GM12865 (cell line): ENCODE results near the gene PRSS21.
A peak's percentile ranks its signal among the peaks of the same experiment; 100 is the strongest.

ENCODE experiments used
- DNase-seq: peaks from one replicate; pipeline ENCODE4 v3.0.0; 2010; ENCODE audit warnings: low read depth
- H3K4me3 ChIP-seq: 2 replicates; pipeline ENCODE4 v1.5.1; 2011; ENCODE audit warnings: mild to moderate bottlenecking, low read depth, low read length, control low read depth
- TF ChIP-seq, protein P1 (sequence below): IDR thresholded peaks from 2 replicates; pipeline ENCODE4 v1.5.1; 2011; ENCODE audit warnings: low read length, control low read depth, low read depth, inconsistent platforms; ENCODE audit not compliant: insufficient read depth; ENCODE audit errors: missing control alignments

The PRSS21 gene

DNA sequence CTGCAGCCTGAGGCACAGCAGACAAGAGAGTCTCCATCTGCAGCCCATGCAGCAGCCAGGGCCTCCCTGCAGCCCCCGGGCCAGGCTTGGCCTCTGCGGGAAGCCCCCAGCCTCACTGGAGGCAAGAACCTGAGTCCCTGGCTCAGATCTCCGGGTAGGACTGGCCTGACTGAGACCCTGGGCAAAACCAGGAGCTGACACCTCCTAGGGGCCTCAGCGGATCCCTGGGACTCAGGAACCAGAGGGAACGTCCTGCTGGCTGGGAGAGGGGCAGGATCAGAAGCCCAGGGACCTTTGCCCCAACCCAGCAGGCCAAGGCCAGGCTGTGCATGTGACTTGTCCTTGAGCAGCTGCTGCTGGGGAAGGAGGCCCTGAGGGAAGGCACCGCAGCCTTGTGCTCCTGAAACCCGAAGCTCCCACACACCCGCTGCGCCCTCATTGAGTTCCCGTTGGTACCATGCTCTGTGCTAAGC is 1.7 kb upstream of the PRSS21 start:
- H3K4me3 ChIP-seq = no peak overlapping the region
- no peak for DNase-seq
- TF ChIP-seq, protein P1, sequence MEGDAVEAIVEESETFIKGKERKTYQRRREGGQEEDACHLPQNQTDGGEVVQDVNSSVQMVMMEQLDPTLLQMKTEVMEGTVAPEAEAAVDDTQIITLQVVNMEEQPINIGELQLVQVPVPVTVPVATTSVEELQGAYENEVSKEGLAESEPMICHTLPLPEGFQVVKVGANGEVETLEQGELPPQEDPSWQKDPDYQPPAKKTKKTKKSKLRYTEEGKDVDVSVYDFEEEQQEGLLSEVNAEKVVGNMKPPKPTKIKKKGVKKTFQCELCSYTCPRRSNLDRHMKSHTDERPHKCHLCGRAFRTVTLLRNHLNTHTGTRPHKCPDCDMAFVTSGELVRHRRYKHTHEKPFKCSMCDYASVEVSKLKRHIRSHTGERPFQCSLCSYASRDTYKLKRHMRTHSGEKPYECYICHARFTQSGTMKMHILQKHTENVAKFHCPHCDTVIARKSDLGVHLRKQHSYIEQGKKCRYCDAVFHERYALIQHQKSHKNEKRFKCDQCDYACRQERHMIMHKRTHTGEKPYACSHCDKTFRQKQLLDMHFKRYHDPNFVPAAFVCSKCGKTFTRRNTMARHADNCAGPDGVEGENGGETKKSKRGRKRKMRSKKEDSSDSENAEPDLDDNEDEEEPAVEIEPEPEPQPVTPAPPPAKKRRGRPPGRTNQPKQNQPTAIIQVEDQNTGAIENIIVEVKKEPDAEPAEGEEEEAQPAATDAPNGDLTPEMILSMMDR = no peak

- H3K4me3 ChIP-seq = peak overlapping the region; percentile 64
- TF ChIP-seq, protein P1 = no peak
- peak; percentile 49 for DNase-seq
Observed at GRCh38 chr16:2817340-2818271, 569 bp downstream of the PRSS21 start.

DNA sequence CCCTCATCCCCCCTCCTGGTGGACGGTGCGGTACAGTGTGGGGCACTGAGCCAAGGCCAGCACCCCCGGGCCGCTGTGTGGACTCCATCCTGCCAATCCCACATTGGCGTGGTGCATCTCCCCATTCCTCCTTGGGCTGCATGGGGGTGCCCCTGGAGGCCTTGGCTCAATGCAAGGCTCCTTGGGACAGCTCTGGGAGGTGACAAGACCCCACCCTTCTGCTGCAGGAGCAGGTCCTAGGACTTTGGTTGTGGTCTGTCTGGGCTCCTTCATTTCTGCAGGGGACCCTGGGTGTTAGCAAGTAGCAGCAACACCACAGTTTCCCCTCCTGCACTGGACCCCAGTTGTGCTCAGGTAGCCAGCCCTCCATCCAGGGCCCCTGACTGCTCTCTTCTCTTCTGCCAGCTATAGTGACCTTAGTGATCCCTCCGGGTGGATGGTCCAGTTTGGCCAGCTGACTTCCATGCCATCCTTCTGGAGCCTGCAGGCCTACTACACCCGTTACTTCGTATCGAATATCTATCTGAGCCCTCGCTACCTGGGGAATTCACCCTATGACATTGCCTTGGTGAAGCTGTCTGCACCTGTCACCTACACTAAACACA is 1.3 kb downstream of the PRSS21 start:
- TF ChIP-seq, protein P1 = no peak
- DNase-seq = no peak
- peak overlapping the region; percentile 64 for H3K4me3 ChIP-seq

DNA sequence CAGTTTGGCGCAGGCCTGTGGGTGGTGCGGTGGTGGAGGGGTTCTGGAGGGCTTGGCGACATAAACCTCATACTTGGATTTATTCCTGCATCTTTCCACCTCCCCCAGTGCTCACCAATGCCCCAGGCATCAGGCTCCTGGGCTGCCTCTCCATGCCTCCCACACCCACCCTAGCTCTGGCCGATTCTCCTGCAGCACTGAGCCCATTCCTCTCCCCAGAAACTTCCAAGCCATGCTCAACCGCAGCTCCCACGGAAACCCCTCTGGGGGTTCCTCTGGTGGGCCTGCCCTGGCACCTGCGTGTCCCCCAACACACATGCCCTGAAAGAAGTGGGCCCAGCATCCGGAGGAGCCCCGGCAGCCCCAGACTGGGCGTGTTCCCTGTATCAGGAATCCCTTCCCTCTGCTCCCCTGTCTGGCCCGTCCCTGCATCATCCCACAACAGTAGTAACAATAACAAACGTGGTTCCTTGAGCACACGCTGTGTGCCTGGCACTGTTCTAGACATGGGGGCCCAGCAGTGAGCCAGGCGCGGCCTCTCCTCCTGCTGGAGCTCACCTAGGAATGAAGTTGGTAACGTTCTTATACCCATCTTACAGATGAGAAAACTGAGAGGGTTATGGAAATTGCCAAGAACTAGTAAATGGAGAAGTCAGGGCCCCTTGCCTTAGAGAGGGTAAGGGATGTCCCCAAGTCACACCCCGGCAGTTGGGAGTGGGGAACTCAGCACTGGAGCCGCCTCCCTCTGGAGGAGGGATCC is 2.3 kb downstream of the PRSS21 start:
- TF ChIP-seq, protein P1 = no peak
- no peak overlapping the region for H3K4me3 ChIP-seq
- no peak for DNase-seq

DNA sequence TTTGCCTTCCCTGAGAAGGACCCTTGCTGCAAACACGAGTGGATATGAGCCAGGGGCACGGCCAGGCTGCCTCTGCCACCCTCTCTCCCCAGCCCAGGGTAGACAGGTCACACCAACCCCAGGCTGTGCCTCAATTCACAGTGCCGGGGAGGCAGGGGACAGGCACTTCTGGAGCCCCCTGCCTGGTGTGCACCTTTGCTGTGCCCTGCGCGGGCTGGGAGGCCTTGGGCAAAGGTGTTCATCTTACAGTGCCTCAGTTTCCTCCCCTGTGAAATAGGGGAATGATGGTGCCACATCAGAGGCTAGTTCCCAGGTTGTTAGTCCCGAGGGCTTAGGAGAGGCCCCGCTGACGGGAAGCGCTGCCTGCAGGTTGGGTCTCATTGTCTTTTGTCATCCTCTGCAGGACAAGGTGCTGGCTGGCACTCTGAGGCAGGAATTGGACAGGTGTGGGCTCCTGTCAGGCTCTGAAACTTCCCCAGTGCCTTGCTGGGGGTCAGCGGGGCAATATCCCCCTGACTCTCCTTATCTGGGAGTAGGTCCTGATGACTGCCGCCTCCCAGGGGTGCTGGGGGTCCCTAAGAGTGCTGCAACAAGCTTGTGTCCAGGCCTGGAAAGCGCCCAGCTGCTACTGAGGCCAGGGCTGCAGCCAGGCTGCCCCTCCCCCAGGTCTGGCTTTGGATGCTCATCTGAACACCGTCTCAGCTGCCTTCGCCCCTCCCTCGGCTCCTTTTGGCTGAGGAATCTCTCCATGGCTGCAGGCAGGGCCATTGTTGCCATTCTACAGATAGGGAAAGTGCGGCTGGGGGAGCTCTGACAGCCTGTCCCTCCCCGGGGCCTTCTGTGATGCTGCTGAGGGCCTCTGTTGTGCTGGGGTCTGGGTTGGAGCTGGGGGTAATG is 3.1 kb downstream of the PRSS21 start:
- DNase-seq = no peak

More for the DNA sequence above, 3.1 kb downstream of the PRSS21 start:
- H3K4me3 ChIP-seq = no peak overlapping the region
- TF ChIP-seq, protein P1 = no peak
